Measurements from ENCODE around the gene DCC.

Gene DCC

DNA sequence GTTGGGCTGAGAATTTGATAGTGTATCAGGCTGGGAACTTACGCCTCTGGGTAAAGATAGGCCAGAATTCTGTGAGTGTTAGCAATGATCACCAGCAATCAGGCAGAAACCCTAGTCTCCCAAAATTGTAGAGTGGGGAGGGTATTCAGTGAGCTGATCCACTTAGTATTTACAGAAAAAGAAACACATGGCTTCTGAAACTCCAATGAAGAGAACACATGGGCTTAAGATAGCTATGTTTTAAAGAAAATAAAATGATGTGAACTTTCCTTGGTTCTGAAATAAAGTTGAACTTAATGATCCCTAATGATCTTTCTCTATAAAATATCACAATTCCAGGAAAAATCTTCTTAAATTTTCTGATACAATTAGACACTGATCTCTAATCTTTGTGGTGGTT lies 472.8 kb downstream of the DCC start:
- DNase-seq (ENCODE audit: low read depth in 2 of 2, low spot score in 1 of 2) = no peak

DNA sequence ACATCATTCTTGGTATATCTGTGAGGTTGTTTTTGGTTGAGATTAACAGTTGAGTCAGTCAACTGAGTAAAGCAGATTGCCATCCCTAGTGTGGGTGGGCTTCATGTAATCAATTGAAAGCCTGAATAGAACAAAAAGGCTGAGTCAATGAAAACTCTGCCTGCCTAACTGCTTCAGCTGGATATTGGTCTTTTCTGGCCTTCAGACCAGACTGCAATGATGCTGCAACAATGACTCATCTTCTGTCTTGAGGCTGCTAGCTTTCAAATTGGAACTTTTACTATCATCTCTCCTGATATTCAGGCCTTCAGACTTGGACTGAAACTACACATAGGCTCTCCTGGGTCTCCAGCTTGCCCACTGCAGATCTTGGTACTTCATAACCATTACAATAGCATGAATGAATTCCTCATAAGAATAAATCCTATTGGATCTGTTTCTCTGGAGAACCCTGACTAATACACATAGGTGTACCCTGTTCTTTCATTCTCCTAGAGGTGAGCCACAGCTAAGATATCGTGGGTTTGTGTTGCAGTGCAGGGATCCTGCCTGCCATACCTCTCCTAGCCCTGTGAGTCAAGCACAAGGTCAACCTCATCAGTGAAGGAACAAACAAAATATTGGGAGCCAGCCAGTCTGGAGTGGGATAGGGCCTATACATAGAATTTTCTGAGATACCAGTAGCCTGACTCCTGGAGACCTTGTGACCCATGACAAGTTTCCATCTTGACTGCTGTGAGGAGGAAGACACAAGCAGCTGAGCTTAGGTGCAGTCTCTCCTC lies 473.8 kb downstream of the DCC start:
- no peak for DNase-seq (ENCODE audit: low read depth in 2 of 2, low spot score in 1 of 2)

DNA sequence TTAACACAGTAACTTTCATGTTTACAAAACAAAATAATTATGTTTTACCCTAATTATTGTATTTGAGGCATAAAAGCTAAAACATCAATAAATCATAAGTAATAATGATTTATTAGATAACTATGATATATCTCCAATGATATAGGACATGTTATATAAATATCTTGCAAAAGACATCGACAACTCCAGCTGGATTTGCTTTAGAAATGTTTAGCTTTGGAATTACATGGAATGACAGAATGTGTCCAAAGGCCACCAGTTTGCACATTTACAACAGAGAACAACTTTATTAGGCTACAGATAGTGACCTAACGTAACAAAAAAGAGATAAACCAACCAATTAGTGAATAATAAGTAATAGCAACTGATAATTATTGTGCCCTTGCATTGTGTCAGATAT lies 475.7 kb downstream of the DCC start:
- no peak for DNase-seq (ENCODE audit: low read depth in 2 of 2, low spot score in 1 of 2)

DNA sequence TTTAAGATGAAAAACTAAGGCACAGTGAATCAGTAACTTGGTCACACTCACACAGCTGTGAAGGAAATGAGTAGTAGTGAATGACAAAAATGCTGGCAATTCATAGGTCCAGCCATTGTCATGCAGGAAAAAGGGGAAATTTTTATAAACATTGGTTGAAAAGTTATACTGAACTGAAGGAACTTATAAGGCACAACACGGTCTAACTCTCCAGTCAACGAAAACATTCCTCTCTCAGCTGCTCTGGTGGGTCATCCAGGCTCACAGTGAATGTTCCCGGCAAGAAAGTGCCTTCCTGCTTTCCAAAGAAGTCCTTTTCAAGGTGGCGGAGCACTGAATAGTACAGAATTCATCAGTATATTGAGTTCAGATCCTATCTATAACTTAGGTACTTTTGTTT lies 476.1 kb downstream of the DCC start:
- no peak for DNase-seq (ENCODE audit: low read depth in 2 of 2, low spot score in 1 of 2)

DNA sequence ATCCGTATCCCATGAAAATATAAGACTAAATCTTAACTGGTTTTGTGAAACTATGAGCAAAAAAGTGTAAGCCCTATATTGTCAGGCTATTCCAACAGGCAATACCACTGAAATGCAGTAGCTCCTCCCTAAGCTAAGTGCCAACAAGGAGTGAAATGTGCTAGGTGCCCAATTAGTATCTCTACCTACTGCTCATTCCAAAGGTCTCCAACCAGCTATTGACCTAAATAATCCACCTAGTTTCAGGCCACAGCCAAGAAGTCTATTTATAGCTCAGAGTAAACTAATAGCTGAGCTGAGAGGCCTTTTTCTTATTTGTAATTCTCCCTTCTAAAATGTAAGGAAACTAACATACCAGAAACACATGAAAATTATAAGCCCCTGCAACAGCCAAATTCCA lies 482.2 kb downstream of the DCC start:
- no peak for DNase-seq (ENCODE audit: low read depth in 2 of 2, low spot score in 1 of 2)

DNA sequence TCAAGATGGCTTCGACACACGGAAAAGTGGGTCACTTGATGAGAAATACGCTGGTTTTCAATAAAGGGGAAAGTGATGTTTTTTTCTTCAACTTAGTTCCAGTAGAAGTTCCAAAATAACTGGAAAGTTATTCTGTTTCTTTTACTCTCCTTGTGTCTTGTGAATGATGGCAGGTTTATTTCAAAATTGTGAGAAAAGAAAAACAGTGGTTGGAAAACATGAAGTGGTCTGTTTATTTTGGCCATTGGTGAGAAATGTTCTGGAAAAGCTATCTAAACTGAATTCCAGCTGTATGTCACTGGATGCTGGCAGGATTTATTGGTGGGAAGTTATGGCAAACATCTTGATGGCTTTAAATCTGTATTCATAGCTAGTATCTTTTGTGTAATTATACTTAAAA lies 484.1 kb downstream of the DCC start:
- no peak for DNase-seq (ENCODE audit: low read depth in 2 of 2, low spot score in 1 of 2)

DNA sequence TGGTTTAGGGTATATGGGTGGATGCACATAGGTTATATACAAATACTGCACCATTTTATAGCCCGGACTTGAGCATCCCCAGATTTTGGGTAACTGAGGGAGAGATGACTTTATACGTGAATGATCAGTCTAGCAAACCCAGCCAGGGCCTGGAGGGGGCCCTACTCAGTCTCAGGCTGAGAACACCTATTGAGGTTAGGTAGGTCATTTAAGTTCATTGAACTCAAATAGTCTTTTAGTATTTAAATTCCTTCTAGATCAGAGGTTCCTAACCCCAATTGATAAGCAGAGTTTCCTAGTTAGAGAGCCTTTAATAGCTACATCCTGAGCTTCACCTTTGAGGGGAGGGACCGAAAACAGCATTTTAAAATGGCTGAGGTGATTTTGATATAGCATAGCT lies 487.0 kb downstream of the DCC start:
- DNase-seq (ENCODE audit: low read depth in 2 of 2, low spot score in 1 of 2) = no peak

DNA sequence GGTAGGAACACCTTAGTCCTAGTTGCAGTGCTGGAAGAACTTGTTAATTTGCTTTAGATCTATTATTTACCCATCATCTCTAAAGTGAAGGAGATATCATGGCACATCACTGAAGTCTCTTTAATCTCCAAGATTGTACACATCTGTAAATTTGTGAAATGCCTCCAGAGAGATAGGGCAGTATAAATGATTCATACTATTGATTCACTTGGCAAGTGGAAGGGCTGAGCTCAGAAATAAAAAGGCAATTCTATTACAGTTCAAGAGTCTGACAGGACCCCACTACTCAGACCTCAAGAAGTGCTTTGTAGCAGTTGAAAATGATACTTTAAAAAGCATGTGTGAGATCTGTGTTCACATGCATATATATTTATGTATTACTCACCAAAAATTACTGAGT lies 489.3 kb downstream of the DCC start:
- DNase-seq (ENCODE audit: low read depth in 2 of 2, low spot score in 1 of 2) = no peak

DNA sequence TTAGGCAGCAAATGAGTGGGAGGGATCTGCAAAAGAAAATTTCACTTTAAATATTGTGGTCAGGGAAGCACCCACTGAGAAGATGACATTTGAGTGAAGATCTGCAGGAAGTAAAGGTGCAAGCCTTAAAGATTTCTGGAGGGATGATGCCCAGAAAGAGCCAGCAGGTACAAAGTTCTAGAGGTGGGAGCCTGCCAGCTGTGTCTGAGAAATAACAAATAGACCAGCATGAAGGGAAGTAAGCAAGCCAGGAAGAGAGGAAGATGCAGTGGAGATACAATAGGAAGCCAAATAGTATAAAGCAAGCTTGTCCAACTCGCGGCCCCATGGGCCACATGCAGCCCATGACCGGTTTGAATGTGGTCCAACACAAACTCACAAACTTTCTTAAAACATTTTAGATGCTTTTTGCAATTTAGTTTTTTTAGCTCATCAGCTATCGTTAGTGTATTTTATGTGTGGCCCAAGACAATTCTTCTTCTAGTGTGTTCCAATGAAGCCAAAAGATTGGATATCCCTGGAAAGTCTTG lies 489.9 kb downstream of the DCC start:
- DNase-seq (ENCODE audit: low read depth in 2 of 2, low spot score in 1 of 2) = no peak

DNA sequence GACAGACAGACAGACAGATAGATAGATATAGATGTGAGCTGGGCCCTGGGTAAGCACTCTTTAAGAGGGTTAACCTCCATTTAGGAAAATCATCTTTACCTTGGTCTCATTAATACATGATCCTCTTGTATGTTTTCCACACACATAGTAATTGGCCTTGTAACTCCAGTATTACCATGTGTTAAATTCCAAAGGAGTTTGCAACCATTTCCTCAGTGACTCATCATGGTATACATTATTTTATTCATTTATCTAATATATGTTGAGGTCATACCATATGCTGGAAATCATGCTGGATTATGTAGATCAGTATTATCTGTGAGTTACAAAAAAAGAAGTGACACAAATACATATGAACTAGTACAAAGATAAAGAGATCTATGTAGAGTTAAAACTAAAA lies 504.3 kb downstream of the DCC start:
- DNase-seq (ENCODE audit: low read depth in 2 of 2, low spot score in 1 of 2) = no peak

DNA sequence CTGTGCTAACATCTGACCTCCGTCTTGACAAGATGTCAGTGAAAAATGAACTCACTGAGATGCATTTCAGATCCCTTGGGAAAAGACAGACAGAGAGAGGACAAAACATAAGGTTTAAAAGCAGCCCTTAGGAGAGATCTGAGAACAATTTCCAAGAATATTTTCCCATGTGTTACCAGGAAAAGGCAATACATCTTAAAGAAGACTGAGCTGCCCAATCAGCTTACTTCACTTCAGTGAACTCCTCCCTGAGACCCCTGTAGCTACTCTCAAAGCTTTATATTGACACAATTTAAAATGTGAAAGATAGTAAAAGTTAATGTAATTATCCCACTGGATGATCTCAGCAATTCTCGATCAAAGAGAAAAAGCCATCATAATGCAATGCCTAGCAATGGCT lies 505.0 kb downstream of the DCC start:
- no peak for DNase-seq (ENCODE audit: low read depth in 2 of 2, low spot score in 1 of 2)

DNA sequence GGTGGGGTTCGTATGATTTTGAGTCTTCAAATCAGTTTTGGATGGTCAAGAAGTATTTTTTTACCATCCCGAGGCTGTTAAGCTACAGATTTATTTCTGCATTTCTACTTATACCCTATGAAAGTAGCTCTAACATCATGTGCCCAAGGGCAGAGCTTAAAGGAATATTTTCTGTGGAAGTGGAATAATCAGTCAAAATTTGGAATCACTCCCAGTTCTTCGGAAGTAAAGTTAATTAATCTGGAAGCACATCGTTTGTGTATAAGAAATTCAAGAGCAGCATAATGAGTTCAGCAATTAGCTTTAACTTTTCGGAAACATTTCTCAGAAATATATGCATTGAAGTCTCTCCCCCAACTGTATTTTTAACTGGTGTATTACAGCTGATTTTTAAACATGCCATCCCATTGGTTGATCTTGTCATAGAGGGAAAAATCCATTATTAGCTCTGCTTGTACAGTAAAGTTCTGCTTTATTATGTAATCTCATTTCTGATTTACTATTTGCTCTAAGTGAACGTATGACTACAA lies 510.1 kb downstream of the DCC start:
- DNase-seq (ENCODE audit: low read depth in 2 of 2, low spot score in 1 of 2) = no peak

DNA sequence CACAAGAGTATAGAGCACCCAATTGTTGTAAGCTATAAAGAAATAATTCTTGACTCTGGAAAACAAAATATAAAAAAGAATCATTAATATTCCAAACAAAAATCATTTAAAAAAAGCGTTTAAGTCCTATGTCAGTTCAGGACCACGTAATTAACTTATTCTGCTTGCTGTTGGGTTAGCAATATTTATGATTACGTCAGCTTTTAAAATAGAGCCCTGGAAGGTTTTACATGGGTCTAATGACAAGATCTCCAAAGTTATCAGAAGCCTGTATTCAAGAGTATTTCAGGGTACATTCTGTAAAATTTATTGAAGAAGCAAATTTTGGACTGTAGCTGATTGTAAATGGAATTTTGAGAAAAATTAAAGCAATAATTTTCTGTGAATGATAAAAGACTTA lies 521.6 kb downstream of the DCC start:
- no peak for DNase-seq (ENCODE audit: low read depth in 2 of 2, low spot score in 1 of 2)

DNA sequence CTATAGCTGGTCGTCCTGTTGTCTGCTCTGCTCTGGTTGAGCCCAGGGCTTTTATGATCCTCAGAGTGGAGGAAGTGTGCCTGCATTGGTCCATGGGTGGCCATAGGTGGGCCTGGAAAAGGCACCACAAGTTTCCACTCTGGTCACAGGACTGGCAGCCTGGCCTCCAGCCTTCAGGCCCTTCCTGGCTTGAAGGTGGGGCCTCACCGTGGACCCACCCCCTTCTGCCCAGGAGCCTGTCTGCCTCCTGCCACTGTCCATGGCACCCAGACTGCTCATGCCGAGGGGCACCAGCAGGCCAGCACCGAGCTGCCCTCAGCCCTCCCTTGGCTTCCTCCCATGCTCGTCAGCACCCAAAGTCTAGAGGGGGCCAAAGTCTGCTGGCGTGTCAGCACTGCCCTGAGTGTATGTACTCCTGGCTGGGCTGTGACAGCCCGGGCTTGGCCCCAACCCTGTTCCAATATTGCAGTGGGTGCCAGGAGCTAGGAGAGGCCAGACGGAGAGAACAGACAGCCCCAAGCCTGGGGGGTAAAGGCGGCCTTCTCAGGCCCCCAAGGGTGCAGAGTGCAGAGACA lies 529.4 kb downstream of the DCC start:
- no peak for DNase-seq (ENCODE audit: low read depth in 2 of 2, low spot score in 1 of 2)

DNA sequence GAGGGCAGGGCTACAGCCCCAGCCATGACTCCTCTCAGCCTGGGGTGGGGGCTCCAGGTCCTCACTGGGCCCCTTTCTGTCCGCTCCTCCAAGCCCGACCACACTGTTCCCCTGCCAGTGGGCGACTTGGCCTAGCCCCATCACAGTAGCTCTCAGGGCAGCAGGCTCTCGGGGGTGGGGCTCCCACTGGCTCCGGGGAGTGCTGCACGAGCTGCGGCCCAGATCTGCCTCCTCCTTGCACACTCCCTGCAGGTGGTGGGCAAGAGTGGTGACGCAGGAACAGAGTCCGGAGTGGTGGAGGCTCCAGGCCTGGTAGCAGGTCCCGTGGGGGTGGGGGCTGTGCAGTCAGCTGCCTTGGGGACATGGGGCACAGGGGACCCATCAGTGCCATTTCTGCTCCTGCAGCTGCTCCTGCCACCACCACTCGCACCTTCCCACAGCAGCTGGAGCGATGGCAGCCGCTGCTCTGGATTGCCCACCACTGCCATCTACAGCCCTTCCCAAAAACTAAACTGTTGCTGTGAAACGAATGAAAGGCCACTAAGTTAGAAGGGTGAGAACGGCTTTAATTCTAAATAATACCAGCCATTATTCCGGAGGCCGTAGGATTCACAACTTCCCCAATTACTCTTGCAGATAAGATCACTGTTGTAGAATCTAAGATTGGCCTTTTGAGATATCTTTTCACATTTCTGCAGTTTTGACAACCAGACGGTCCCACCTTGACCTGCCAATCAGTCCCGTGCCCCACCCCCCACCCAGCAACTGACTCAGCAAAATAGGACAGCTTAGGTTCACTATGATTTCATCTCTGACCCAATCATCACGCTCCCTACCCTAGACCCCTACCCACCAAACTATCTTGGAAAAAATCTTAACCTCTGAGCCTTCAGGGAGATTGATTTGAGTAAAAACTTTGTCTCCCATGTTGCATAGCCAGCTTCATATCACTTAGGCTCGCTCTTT lies 530.2 kb downstream of the DCC start:
- no peak for DNase-seq (ENCODE audit: low read depth in 2 of 2, low spot score in 1 of 2)

DNA sequence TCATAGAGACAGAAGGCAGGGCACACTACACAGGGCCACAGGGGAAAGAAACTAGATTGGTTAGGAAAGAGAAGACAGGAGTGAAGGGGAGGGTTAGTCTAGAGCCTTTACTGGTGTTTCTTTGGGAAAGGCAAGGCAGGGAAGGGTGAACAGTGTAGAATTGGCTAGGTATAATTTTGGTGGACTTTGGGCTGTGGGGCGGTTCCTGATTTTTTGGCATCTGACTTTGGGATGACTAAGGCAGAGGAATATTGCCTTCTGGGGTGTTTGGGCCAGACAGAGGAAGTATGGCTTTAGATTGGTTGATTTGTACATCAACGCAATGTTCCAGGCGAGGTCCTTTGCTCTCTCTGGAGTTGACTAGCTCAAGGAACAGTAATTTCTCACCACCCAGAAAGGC lies 534.8 kb downstream of the DCC start:
- DNase-seq (ENCODE audit: low read depth in 2 of 2, low spot score in 1 of 2) = no peak

DNA sequence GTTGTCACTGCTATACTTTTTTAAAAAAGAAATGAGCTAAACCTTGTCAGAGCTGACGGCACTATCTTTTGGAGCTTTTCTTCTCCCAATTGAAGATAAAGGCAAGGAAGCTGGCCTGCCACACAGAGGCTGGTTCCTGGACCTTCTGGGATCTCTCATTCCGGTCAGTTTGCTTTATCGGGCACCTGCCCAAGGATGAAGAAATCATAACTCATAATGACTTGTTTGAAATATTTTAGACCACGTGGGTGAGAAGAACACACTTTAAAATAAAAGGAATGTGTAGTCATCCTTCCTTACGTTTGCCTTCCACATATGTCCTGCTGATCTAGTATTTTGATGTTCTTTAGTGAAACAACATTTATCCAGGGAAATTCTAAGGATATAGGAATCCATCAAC lies 535.7 kb downstream of the DCC start:
- DNase-seq (ENCODE audit: low read depth in 2 of 2, low spot score in 1 of 2) = no peak

DNA sequence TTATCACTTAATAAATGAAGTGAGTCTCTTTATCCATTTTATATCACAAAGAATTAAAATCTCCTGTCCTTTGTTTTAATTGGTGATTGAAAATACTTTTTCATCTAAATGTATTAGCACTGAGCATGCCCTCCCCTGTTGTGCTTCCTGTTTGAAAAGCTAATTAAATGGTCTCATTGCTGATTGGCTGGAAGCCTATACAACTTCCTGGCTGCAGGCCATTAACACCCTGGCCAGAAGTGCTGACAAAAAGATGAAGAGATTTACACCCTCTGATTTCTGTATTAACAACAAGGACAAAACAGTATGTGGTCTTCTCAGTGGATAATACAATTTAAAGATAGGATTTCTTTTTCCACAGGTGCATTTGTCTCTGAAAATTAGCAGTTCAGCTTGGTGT lies 548.0 kb downstream of the DCC start:
- DNase-seq (ENCODE audit: low read depth in 2 of 2, low spot score in 1 of 2) = no peak

DNA sequence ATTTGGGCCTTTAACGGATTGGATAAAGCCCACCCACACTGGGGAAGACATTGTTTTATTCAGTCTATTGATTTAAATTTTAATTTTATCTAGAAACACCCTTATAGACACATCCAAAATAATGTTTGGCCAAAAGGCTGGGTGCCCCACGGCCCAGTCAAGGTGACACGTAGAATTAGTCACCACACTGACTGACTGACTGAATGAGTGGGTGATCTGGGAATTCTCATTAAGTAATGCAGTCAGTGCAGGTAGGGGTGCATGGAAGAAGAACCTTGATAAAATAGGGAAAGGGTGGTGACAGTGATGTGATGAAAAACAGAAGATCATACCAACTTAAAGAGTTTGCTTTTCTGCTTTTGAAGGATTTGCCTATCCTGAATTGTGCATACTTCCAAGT lies 554.8 kb downstream of the DCC start:
- DNase-seq (ENCODE audit: low read depth in 2 of 2, low spot score in 1 of 2) = no peak

DNA sequence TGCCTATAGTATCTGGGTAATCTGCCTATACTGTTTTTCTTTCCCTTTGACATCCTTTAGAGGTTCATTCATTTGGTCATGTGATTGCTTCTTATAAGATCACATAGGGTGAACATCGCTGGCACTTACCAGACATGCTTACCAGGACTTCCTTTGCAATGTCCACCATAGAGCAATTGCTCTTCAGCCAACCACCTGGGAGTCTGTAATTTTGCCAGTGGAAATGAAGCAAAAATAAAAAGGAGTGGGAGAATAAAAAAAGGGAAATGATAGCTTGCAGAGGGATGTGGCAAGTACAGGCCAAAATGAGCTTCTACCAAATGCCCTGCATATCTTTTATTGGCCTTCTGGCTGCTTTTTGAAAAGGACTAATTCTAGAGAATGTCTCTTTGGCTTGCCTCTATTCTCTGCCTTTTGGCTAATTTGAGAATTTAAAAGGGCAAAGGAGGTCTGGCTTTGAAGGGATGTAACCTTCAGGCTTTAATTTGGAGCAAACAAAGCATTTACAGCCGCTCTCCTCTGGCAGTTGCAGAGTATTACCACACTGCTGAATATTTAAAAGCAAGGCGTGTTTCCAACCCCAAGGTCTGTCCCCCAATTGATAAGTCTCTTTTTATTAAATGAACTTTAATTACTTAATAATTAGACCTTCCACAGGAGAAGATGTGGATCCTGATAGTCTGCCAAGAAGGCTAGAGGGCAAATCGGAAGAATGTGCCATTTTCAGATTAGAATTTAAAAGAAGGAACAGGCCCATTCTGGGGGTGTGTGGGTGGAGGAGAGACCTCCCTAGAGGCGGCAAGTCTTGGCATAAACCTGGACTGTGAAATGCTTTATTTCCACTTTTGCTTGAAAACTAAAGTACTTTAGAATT lies 557.9 kb downstream of the DCC start:
- DNase-seq (ENCODE audit: low read depth in 2 of 2, low spot score in 1 of 2) = no peak
